ENCODE results near the gene DNAAF1. TPM values are rescaled to one million over a fixed set of nuclear protein-coding genes. Genes with fewer than 3 reads are reported as not detected.

DNAAF1 gene
- total RNA-seq (2014; rRNA removed; shearing (Covaris generic)) (not detected in 2 replicates), polyA plus RNA-seq (2016; fragmentation: Nextera tagmentation; extraction: Ambion mirVana) (not detected in 2 replicates)

- TF ChIP-seq EZH2phosphoT487 (IDR thresholded peaks at IDR 0.05; ENCODE audit: insufficient read depth, low read depth) (no peak), EZH2 (IDR thresholded peaks at IDR 0.05; ENCODE audit: insufficient read depth, poor library complexity, severe bottlenecking) (no peak)
- no peaks in the 10 kb centered on the region for H3K36me3 ChIP-seq (ENCODE audit: low read depth)
- in situ Hi-C loops (cut with MboI), result no loop called here
- peak within 1 kb of the TSS; percentile 78 for H3K9ac ChIP-seq
- DNase-seq, result peak; percentile 95
- H3K27me3 ChIP-seq (replicated peaks; ENCODE audit: insufficient read depth), result no peaks in the 10 kb centered on the region; the same call in 1 of the 2 replicates
- H4K20me1 ChIP-seq (ENCODE audit: insufficient read depth), result no peaks in the 10 kb centered on the region
- no peaks in the 10 kb centered on the region for H3F3A ChIP-seq (ENCODE audit: insufficient read depth)
- no peaks in the 10 kb centered on the region for H3K9me3 ChIP-seq (ENCODE audit: low read depth)
- no peaks in the 10 kb centered on the region for H3K4me1 ChIP-seq (ENCODE audit: insufficient read depth)
- peaks cover 42% of the 10 kb centered on the region for H3K79me2 ChIP-seq (ENCODE audit: insufficient read depth)
- 1 to 2% methylated on average over 51 to 52 of the region's 89 CpGs for WGBS, 2 experiments (ENCODE audit: low coverage in 1 of 2, low lambda C conversion rate in 2 of 2, missing lambda C conversion rate in 2 of 2)
- peak within 1 kb of the TSS; percentile 85 for H2AFZ ChIP-seq
- peak within 1 kb of the TSS; percentile 87 for H3K4me3 ChIP-seq
- no peaks in the 10 kb centered on the region for H3K9me2 ChIP-seq (ENCODE audit: insufficient read depth)
- H3K4me2 ChIP-seq (ENCODE audit: unreplicated experiment), result peak within 1 kb of the TSS; percentile 93
- 0 out of 2 replicates have a peak within 1 kb of the TSS, but pooled peaks have one; percentile 7 for H3K27ac ChIP-seq
Measured at GRCh38 chr16:84144859-84145639, at the start of gene DNAAF1, which contains the start of gene HSDL1. Gene DNAAF1, plus strand, starts transcription at chr16:84145308. Its CDS starts 133 bp downstream, at chr16:84145441. Gene HSDL1, minus strand, starts transcription at chr16:84145177. Its CDS starts 13,856 bp downstream, at chr16:84131321.

GRCh38 chr16:84095466-84095865 lies 49.6 kb upstream of the DNAAF1 start:
- H3K27me3 ChIP-seq (replicated peaks; ENCODE audit: insufficient read depth), result no peaks in the 10 kb centered on the region
- in situ Hi-C loops (cut with MboI), result no loop called here
- WGBS, 2 experiments (ENCODE audit: low coverage in 1 of 2, low lambda C conversion rate in 2 of 2, missing lambda C conversion rate in 2 of 2), result 94% methylated on average over 14 of the region's 14 CpGs
- no peak overlapping the region for H3K9ac ChIP-seq
- no peaks in the 10 kb centered on the region for H4K20me1 ChIP-seq (ENCODE audit: insufficient read depth)
- H3K9me3 ChIP-seq (ENCODE audit: low read depth), result no peaks in the 10 kb centered on the region
- H3F3A ChIP-seq (ENCODE audit: insufficient read depth), result peaks cover 14% of the 10 kb centered on the region; the same call in 1 of the 2 replicates
- H3K27ac ChIP-seq, result no peak overlapping the region
- TF ChIP-seq EZH2phosphoT487 (IDR thresholded peaks at IDR 0.05; ENCODE audit: insufficient read depth, low read depth), result no peak
- TF ChIP-seq EZH2 (IDR thresholded peaks at IDR 0.05; ENCODE audit: insufficient read depth, poor library complexity, severe bottlenecking), result no peak
- H2AFZ ChIP-seq, result no peak overlapping the region
- no peak overlapping the region for H3K4me2 ChIP-seq (ENCODE audit: unreplicated experiment)
- no peak for DNase-seq
- H3K4me3 ChIP-seq, result no peak overlapping the region
- peaks cover 43% of the 10 kb centered on the region for H3K79me2 ChIP-seq (ENCODE audit: insufficient read depth)
- peaks cover 9% of the 10 kb centered on the region for H3K4me1 ChIP-seq (ENCODE audit: insufficient read depth)
- H3K9me2 ChIP-seq (ENCODE audit: insufficient read depth), result no peaks in the 10 kb centered on the region
- H3K36me3 ChIP-seq (ENCODE audit: low read depth), result peaks cover 45% of the 10 kb centered on the region

DNA sequence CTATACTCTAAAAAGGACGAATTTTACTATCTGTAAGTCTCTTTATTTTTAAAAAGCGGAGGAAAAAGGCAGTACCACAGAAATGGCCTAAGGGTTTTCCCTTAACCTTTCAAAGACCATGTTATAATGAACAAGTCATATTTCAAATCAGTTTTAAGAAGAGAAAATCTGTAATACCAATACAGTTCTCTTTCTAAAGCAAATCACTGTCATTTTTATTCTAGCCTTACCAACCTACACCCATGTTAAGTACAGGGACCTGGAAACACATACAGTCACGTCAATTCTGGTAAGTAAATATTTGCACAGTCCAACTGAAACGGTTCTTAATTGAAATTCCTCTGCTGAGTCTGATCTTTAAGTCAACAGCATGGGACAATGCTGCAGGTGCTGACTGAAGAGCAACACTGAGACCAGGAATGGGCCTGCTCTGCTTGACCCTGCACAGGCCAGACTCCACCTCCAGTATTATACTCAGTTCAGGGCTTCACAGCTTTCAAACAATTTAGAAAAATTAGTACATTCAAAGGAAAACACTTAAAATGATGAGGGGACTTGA lies 48.6 kb upstream of the DNAAF1 start:
- WGBS, 2 experiments (ENCODE audit: low coverage in 1 of 2, low lambda C conversion rate in 2 of 2, missing lambda C conversion rate in 2 of 2), result 94 to 96% methylated on average over 4 of the region's 4 CpGs
- no peak for TF ChIP-seq EZH2phosphoT487 (IDR thresholded peaks at IDR 0.05; ENCODE audit: insufficient read depth, low read depth)
- no peak for TF ChIP-seq EZH2 (IDR thresholded peaks at IDR 0.05; ENCODE audit: insufficient read depth, poor library complexity, severe bottlenecking)
- H3K4me3 ChIP-seq, result no peak overlapping the region
- no peak for DNase-seq
- H3K36me3 ChIP-seq (ENCODE audit: low read depth), result peaks cover 48% of the 10 kb centered on the region
- H3F3A ChIP-seq (ENCODE audit: insufficient read depth), result peaks cover 14% of the 10 kb centered on the region; the same call in 1 of the 2 replicates
- no peaks in the 10 kb centered on the region for H3K27me3 ChIP-seq (replicated peaks; ENCODE audit: insufficient read depth)
- H3K27ac ChIP-seq, result no peak overlapping the region
- no peaks in the 10 kb centered on the region for H4K20me1 ChIP-seq (ENCODE audit: insufficient read depth)
- peaks cover 9% of the 10 kb centered on the region for H3K4me1 ChIP-seq (ENCODE audit: insufficient read depth)
- in situ Hi-C loops (cut with MboI), result no loop called here
- no peak overlapping the region for H3K9ac ChIP-seq
- H3K9me3 ChIP-seq (ENCODE audit: low read depth), result no peaks in the 10 kb centered on the region
- no peaks in the 10 kb centered on the region for H3K9me2 ChIP-seq (ENCODE audit: insufficient read depth)
- H3K4me2 ChIP-seq (ENCODE audit: unreplicated experiment), result no peak overlapping the region
- H2AFZ ChIP-seq, result no peak overlapping the region
- peaks cover 54% of the 10 kb centered on the region for H3K79me2 ChIP-seq (ENCODE audit: insufficient read depth)

- H3K9me3 ChIP-seq (ENCODE audit: low read depth), result no peaks in the 10 kb centered on the region
- in situ Hi-C loops (cut with MboI), result no loop called here
- H3K9me2 ChIP-seq (ENCODE audit: insufficient read depth), result no peaks in the 10 kb centered on the region
- no peak for DNase-seq
- peaks cover 24% of the 10 kb centered on the region; the same call in 1 of the 2 replicates for H3F3A ChIP-seq (ENCODE audit: insufficient read depth)
- peaks cover 17% of the 10 kb centered on the region for H3K4me1 ChIP-seq (ENCODE audit: insufficient read depth)
- peaks cover 27% of the 10 kb centered on the region; the same call in 1 of the 2 replicates for H3K36me3 ChIP-seq (ENCODE audit: low read depth)
- no peak overlapping the region for H2AFZ ChIP-seq
- peak overlapping the region; percentile 64 for H3K27ac ChIP-seq
- H4K20me1 ChIP-seq (ENCODE audit: insufficient read depth), result no peaks in the 10 kb centered on the region
- 82 to 87% methylated on average over 7 of the region's 7 CpGs for WGBS, 2 experiments (ENCODE audit: low coverage in 1 of 2, low lambda C conversion rate in 2 of 2, missing lambda C conversion rate in 2 of 2)
- H3K4me3 ChIP-seq, result no peak overlapping the region
- no peaks in the 10 kb centered on the region for H3K27me3 ChIP-seq (replicated peaks; ENCODE audit: insufficient read depth)
- TF ChIP-seq EZH2 (IDR thresholded peaks at IDR 0.05; ENCODE audit: insufficient read depth, poor library complexity, severe bottlenecking), result no peak
- peaks cover 78% of the 10 kb centered on the region for H3K79me2 ChIP-seq (ENCODE audit: insufficient read depth)
- H3K9ac ChIP-seq, result peak overlapping the region; percentile 27; the same call in 1 of the 2 replicates
- H3K4me2 ChIP-seq (ENCODE audit: unreplicated experiment), result peak overlapping the region; percentile 37
Measured at GRCh38 chr16:84098939-84099338, 46.2 kb upstream of the DNAAF1 start.

Data from GM23248 (cell line).